Osteocyte (in vitro differentiated cells): ENCODE results near the gene PDLIM5. TPM values are rescaled to one million over a fixed set of nuclear protein-coding genes. Genes with fewer than 3 reads are reported as not detected.

Source experiments
- DNase-seq: peaks from one replicate; pipeline ENCODE4 v3.0.0; 2021; ENCODE audit warnings: mixed read lengths; ENCODE audit not compliant: unreplicated experiment; ENCODE audit errors: extremely low spot score
- H3K27ac Mint-ChIP-seq: one replicate; pipeline ENCODE4 v1.8.0; 2021; ENCODE audit warnings: mild to moderate bottlenecking, mixed read lengths; ENCODE audit not compliant: unreplicated experiment
- H3K27me3 Mint-ChIP-seq: one replicate; pipeline ENCODE4 v1.8.0; 2021; ENCODE audit warnings: mixed read lengths; ENCODE audit not compliant: unreplicated experiment
- H3K36me3 Mint-ChIP-seq: one replicate; pipeline ENCODE4 v1.8.0; 2021; ENCODE audit warnings: mixed read lengths; ENCODE audit not compliant: unreplicated experiment
- H3K4me1 Mint-ChIP-seq: one replicate; pipeline ENCODE4 v1.8.0; 2021; ENCODE audit warnings: mixed read lengths; ENCODE audit not compliant: unreplicated experiment
- H3K4me3 Mint-ChIP-seq: one replicate; pipeline ENCODE4 v1.8.0; 2021; ENCODE audit warnings: mild to moderate bottlenecking, moderate library complexity, mixed read lengths; ENCODE audit not compliant: unreplicated experiment
- H3K9me3 Mint-ChIP-seq: one replicate; pipeline ENCODE4 v1.8.0; 2021; ENCODE audit warnings: mixed read lengths; ENCODE audit not compliant: unreplicated experiment
- total RNA-seq: library from RNA; stranded (reverse); gene quantifications from 2 replicates; pipeline ENCODE4 v1.2.1, GENCODE V29; 2021
- TF ChIP-seq, protein P1 (sequence below): fragments of 200-600 bp; sonication (generic); IDR thresholded peaks from 2 replicates; pipeline ENCODE4 v1.5.0; 2021; ENCODE audit warnings: antibody characterized with exemption, mild to moderate bottlenecking, moderate library complexity

Gene PDLIM5
- total RNA-seq, 1 donor from 2014 or later = 324 TPM

DNA sequence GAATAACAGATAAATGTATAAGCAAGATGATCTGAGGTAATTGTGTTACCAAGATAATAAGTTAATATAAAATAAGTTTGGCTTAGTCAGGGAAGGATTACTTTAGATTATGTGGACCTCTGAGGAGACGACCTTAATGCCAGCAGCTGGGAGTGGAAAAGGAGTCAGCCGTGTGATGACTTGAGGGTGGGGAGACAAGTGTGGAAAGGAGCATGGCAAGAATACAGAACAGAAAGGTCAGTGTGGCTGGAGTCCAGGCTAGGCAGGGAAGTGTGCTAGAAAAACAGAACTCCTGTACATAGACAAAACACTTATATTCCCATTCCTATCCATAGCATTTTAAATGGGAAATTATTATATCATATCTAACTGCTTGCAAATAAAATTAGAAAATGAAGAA lies 138.8 kb downstream of the PDLIM5 start:
- no peaks in the 10 kb centered on the region for H3K9me3 Mint-ChIP-seq
- peaks cover 50% of the 10 kb centered on the region for H3K4me1 Mint-ChIP-seq
- H3K27me3 Mint-ChIP-seq = no peaks in the 10 kb centered on the region
- no peak overlapping the region for H3K4me3 Mint-ChIP-seq
- peak overlapping the region; percentile 90 for H3K27ac Mint-ChIP-seq
- TF ChIP-seq, protein P1, sequence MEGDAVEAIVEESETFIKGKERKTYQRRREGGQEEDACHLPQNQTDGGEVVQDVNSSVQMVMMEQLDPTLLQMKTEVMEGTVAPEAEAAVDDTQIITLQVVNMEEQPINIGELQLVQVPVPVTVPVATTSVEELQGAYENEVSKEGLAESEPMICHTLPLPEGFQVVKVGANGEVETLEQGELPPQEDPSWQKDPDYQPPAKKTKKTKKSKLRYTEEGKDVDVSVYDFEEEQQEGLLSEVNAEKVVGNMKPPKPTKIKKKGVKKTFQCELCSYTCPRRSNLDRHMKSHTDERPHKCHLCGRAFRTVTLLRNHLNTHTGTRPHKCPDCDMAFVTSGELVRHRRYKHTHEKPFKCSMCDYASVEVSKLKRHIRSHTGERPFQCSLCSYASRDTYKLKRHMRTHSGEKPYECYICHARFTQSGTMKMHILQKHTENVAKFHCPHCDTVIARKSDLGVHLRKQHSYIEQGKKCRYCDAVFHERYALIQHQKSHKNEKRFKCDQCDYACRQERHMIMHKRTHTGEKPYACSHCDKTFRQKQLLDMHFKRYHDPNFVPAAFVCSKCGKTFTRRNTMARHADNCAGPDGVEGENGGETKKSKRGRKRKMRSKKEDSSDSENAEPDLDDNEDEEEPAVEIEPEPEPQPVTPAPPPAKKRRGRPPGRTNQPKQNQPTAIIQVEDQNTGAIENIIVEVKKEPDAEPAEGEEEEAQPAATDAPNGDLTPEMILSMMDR = no peak
- DNase-seq = no peak
- peaks cover 48% of the 10 kb centered on the region for H3K36me3 Mint-ChIP-seq

DNA sequence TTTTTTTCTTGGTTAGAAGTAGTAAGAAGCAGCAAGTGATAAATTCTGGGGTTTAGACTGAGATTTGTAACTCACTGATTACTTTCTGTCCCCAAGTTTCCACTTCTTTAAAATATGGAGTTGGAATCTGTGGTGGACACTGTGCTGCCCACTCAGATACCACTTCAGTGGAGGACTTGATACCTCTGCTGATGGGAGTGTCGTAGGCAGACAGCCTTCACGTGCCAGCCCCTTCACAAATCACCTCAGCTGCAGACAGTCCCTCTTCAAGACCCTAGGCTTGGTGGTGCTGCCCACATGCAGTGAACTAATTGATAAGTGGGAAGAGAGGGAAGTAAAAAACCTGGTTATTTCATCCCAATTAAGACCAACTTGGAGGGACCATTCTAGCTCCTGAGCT lies 139.5 kb downstream of the PDLIM5 start:
- no peaks in the 10 kb centered on the region for H3K9me3 Mint-ChIP-seq
- peaks cover 43% of the 10 kb centered on the region for H3K36me3 Mint-ChIP-seq
- no peak overlapping the region for H3K4me3 Mint-ChIP-seq
- H3K27ac Mint-ChIP-seq = peak overlapping the region; percentile 9
- H3K27me3 Mint-ChIP-seq = no peaks in the 10 kb centered on the region
- H3K4me1 Mint-ChIP-seq = peaks cover 53% of the 10 kb centered on the region
- TF ChIP-seq, protein P1 = no peak
- DNase-seq = no peak

DNA sequence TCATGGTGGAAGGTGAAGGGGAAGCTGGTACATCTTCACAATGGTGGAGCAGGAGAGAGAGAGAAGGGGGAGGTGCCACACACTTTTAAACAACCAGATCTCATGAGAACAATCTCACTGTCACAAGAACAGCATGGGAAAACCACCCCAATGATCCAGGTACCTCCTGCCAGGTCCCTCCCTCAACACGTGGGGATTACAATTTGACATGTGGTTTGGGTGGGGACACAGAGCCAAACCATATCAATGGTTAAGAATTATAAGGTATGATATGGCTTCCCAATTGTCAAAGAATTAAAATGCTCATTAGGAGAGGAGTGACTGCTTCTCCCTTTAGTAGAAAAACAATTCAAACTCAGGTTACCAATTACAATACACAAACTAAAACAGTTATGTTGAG lies 143.3 kb downstream of the PDLIM5 start:
- peaks cover 31% of the 10 kb centered on the region for H3K4me1 Mint-ChIP-seq
- H3K36me3 Mint-ChIP-seq = peaks cover 21% of the 10 kb centered on the region
- H3K4me3 Mint-ChIP-seq = no peak overlapping the region
- DNase-seq = no peak
- H3K27me3 Mint-ChIP-seq = no peaks in the 10 kb centered on the region
- TF ChIP-seq, protein P1 = no peak
- no peaks in the 10 kb centered on the region for H3K9me3 Mint-ChIP-seq
- peak overlapping the region; percentile 66 for H3K27ac Mint-ChIP-seq

DNA sequence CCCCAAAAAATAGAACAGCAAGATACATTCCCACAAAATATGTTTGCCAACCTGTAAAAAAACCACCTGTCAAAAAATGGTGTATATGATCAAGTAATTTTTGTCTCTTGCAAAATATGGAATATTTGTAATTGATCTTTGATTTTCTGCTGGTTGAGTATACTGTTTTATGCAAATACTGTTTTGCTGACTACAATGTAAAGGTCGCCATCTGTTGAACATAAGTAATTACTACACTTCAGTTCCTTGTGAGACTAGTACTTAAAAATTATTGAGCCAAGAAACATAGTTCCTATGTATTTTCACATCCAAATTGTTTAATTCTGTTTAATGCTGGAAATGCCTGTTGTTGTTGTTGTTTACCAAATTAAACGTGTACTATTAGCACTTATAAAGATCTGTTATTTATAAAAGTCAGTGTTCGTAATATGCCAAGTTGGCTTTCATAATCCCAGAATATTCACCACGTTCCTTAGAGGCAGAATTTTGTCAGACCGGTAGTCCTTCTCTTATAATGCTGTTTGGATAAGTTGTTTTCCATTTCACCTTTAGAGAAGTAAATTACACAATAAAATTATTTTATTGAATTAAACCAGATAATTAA lies 144.2 kb downstream of the PDLIM5 start:
- H3K27me3 Mint-ChIP-seq = no peaks in the 10 kb centered on the region
- H3K4me3 Mint-ChIP-seq = no peak overlapping the region
- H3K27ac Mint-ChIP-seq = peak overlapping the region; percentile 4
- DNase-seq = no peak
- TF ChIP-seq, protein P1 = peak; percentile 75
- peaks cover 21% of the 10 kb centered on the region for H3K36me3 Mint-ChIP-seq
- H3K4me1 Mint-ChIP-seq = peaks cover 21% of the 10 kb centered on the region
- no peaks in the 10 kb centered on the region for H3K9me3 Mint-ChIP-seq

DNA sequence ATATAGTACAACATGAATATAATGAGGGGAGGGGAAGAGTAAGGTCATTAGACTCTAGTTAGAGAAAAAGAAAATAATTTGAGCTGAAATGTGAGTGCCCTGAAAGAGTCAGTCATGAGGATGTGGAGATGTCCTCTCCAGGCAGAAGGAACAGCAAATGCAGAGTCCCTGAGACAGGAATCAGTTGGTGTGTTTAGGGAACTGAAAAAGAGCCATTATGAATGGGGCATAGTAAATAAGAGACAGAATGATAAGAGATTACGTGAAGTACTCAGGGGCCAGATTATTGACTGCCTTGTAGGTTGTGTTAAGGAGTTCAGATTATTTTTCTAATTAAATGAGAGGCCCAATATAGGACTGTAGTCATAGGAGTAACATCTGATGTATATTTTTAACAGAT lies 147.0 kb downstream of the PDLIM5 start:
- TF ChIP-seq, protein P1 = no peak
- H3K9me3 Mint-ChIP-seq = no peaks in the 10 kb centered on the region
- peaks cover 22% of the 10 kb centered on the region for H3K4me1 Mint-ChIP-seq
- no peak for DNase-seq
- peaks cover 11% of the 10 kb centered on the region for H3K36me3 Mint-ChIP-seq
- H3K27ac Mint-ChIP-seq = no peak overlapping the region
- no peaks in the 10 kb centered on the region for H3K27me3 Mint-ChIP-seq
- H3K4me3 Mint-ChIP-seq = no peak overlapping the region
